NCI-H446 (cell line): ENCODE measurements around the gene ATP5F1D.
A peak's percentile ranks its signal among the peaks of the same experiment; 100 is the strongest.

Source experiments
- DNase-seq, 2 experiments: peaks; one replicate each; lab custom pipeline; 2025; lab: John Stamatoyannopoulos, UW

The ATP5F1D gene

GRCh38 chr19:1270854-1271527 is 29.4 kb downstream of the ATP5F1D start:
- DNase-seq = no peak

- no peak for DNase-seq
Measured at GRCh38 chr19:1271528-1272422, 30.2 kb downstream of the ATP5F1D start.

DNA sequence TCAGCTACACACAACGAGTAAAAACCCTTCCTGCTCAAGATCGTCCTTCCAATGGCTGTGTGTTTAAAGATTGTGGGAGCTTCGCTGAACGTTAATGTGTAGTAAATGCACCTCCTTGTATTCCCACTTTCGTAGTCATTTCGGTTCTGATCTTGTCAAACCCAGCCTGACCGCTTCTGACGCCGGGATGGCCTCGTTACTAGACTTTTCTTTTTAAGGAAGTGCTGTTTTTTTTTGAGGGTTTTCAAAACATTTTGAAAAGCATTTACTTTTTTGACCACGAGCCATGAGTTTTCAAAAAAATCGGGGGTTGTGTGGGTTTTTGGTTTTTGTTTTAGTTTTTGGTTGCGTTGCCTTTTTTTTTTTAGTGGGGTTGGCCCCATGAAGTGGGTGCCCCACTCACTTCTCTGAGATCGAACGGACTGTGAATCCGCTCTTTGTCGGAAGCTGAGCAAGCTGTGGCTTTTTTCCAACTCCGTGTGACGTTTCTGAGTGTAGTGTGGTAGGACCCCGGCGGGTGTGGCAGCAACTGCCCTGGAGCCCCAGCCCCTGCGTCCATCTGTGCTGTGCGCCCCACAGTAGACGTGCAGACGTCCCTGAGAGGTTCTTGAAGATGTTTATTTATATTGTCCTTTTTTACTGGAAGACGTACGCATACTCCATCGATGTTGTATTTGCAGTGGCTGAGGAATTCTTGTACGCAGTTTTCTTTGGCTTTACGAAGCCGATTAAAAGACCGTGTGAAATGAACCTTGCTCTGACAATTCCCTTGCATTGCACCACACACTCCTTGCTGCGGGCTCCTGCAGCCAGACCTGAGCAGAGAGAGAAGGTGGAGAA is 31.1 kb downstream of the ATP5F1D start:
- DNase-seq = no peak

- DNase-seq = no peak
Measured at GRCh38 chr19:1273263-1274041, 31.9 kb downstream of the ATP5F1D start.

GRCh38 chr19:1274081-1274851 is 32.7 kb downstream of the ATP5F1D start:
- DNase-seq = no peak

DNA sequence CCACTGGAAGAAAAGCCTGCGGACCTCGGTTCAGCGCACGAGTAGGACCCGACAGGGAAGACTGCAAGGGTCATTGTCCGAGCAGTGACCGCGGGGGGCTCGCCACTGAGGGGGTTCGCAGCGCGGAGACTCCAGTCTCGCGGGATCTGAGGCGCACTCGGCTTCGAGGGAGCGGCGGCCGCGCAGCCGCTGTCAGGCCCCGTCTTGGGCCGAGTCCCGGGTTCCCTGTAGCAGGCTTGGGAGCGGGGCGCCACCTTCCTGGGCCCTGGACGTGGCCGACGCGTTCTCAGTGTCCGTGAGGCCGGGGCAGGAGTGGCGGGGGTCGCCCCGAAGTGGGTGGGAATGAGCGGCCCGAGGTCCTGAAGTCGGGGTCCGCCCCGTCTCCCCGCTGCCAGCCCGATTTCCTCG is 33.3 kb downstream of the ATP5F1D start:
- DNase-seq = peak in 1 of 2 experiments; percentile 60

DNA sequence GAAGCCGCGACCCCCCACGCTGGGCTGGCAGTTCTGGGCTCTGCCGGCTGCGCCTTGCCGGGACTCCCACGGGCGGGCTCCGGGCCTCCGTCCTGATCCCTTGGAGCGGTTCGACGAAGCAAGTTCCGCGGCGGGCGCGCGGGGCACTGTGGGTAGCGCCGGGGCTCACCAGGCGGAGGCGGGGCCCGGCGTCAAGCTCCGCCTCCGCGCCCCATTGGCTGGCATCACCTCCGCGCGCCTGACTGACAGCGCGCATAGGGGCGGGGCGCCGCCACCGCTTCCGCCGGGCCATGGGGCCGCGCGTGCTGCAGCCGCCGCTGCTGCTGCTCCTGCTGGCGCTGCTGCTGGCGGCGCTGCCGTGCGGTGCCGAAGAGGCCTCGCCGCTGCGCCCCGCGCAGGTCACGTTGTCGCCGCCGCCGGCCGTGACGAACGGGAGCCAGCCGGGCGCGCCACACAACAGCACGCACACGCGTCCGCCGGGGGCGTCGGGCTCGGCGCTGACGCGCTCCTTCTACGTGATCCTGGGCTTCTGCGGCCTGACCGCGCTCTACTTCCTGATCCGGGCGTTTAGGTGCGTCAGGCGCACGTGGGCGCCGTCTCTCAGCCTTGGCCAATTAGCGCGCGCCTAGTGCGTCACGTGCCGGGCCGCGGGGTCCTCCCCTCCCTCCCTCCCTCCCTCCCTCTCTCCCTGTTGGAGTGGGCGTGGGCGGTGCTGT is 33.9 kb downstream of the ATP5F1D start, which contains the start of gene FAM174C:
Gene FAM174C (plus strand): TSS at position 271 of the 716 bp plus-strand sequence. CDS start 20 bp downstream, at position 291.
- DNase-seq = peak; percentile 97 to 99

DNA sequence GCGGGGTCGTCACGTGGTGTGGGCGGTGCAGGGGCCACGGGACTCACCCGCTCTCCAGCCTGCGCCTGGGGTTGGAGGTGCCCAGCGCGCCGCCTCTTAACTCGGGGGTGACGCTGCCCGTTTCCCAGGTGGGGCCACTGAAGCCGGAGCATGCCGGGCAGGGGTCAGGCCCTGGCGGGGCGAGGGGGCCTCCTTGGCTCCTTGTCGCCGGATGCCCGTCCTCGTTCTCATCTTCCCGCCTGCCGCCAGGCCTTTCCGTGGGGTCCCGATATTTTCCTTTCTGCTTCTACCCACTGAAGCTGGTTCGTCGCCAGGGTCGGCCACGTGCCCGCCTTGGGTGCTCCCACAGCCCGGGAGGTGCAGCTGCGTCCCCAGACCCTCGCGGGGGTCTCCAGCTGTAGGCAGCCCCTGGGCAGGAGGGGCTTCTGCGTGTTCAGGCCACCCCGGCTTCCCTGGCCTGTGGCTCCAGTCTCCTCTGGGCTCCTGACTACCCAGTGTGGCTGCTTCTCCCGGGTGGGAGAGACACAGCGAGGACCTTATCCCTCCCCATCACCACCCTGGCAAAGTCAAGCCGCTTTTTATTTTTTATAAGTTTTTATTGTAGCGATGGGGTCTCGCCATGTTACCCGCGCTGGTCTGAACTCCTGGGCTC is 34.6 kb downstream of the ATP5F1D start:
- no peak for DNase-seq

DNA sequence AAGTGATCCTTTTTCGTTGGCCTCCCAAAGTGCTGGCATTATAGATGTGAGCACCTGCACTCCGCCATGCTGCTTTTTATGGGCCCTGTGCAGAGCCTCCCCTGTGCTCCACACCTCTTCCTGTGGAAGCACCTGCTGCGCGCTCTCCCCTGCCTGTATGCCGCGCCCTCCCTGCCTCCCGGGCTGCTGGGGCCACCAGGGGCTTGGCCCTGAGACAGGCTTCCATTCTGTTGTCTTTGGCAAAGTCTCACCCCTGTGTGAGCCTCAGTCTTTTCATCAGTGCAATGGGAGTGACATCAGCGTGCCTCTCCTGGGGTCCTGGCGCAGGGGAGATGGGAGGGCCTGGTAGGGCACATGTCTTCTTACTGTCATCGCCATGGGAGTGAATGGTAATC is 35.1 kb downstream of the ATP5F1D start:
- DNase-seq = no peak

GRCh38 chr19:1277061-1277460 is 35.5 kb downstream of the ATP5F1D start:
- DNase-seq = no peak

DNA sequence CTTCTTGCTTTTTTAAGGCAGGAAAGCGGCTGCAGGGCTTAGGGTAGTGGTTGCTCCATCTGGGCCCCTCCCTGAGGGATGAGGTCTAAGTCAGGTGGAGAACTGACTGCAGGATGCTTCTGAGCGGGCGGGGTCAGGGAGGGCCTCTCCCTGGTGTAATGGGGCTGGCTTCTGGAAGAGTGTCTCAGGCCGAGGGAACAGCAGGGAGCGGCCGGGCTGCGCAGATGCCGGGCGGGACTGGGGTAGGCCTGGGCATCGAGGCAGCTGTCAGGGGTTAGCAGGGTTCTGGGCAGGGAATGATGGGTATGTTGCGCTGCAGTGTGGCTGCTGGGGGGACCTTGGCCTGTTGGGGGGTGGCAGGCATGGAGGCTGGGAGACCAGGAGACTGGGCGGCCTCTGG is 36.5 kb downstream of the ATP5F1D start:
- DNase-seq = no peak

GRCh38 chr19:1278713-1279660 is 37.4 kb downstream of the ATP5F1D start:
- no peak for DNase-seq

DNA sequence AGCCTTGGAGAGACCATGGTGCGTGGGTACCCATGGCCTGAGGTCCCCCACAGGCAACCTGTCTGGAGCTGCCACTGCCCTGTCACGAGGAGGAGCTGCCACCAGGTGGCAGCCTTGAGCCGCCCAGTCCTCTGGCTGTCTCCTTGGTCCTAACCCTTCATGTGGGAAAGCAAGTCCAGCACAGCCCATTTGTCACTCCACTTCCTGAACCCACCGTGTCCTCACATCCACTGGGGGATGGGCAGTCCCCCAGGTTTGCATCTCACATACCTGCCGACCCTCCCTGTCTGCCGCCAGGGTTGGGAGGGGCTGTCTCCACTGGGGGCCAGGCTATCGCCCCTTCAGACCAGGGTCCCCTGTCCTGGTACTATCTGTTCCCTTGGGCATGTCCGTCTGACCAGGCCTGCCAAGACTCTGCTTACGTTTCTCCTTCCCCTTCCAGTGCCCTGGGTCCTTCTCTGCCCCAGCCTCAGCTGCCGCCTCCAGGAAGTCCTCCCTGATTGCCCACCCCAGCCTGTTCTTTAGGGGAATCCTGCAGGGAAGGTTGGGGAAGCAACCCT is 38.3 kb downstream of the ATP5F1D start:
- DNase-seq = peak; percentile 87 to 89

GRCh38 chr19:1280636-1281568 is 39.4 kb downstream of the ATP5F1D start:
- no peak for DNase-seq

DNA sequence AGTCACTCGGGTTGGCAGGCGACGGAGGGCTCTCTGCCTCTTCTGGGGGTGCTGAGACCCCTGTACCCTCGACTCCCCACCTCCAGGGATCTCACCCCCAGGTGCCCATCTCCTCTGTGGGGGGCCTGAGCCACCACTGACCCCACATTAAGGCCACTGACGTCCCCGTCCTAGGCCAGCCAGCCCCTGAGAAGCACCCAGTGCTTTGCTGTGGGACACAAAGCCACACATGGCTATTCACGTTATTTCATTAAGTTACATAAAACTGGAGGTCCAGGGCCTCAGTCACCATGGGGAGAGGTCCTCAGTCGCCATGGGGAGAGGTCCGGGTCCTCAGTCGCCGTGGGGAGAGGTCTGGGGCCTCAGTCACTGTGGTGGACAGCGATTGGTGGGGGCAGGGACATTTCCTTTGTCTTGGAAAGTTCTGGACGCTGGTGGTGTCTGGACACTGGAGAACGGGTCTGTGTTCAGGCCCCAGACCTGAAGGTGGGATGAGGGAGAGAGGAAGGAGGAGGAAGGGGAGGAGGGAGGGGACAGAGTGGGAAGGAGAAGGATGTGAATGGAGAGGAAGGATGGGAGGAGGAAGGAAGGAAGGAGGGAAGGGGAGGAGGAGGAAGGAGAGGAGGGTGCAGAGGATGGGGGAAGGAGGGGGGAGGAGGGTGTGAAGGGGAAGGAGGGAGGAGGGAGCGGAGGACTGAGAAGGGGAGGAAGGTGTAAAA is 40.2 kb downstream of the ATP5F1D start:
- no peak for DNase-seq

DNA sequence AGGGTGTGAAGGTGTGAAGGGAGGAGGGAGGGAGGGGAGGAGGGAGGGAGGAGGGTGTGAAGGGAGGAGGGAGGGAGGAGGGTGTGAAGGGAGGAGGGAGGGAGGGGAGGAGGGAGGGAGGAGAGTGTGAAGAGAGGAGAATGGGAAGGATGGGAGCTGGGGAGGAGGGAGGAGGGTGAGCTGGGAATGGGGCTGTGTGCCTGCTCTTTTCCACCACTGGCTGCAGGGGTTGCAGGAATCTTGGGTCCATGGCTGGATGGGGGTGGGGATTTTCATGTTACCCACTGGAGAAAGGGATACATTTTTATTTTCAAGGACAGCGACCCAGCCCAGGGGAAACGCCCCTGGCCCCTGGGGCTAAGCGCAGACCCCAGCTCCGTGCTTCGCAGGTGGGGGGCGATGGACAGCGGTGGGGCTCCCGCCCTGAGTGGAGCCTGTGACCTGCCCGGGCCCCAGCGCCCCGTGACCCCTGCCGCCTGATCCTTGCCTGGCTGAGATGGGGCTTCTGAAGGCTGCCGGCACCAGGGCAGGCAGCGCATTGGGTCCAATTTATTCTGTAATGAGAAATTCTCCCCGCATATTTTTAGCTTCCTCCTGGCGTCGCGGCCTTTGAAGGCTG is 41.1 kb downstream of the ATP5F1D start:
- DNase-seq = no peak
